ENCODE measurements around the gene CNTNAP5. TPM values are rescaled to one million over a fixed set of nuclear protein-coding genes. Genes with fewer than 3 reads are reported as not detected.

CNTNAP5 gene
- total RNA-seq, 2 donors from 2014 or later: 0.11 TPM; not detected in 1

DNA sequence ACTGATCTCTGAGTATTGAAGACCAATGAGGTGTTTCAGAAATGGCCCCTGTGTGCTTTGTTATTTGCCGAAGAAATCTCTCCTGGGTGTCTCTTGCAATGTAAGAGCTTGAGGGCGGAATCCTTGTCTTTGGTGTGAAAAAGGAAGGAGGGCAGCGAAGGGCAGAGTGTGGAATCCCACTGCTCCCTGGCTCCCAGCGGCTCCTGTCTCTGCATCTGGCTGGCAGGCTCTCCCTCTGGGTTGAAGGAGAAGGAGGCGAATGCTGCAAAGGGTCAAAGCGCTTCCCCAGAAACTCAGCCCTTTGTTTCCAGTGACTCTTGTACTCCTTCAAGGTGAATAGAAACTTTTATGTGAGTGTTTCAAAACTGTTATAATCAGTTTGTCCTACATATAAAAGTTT is 457.5 kb downstream of the CNTNAP5 start:
- DNase-seq (ENCODE audit: low spot score): no peak
- no peak for TF ChIP-seq POLR2AphosphoS5 (IDR thresholded peaks at IDR 0.05)
- TF ChIP-seq POLR2A (IDR thresholded peaks at IDR 0.05): no peak
- no peak for TF ChIP-seq CTCF (IDR thresholded peaks at IDR 0.05)
- intact Hi-C loops (cut with DNase I): no loop called here
- 80% methylated on average over 6 of the region's 6 CpGs for WGBS
- no peak overlapping the region for H3K4me3 ChIP-seq
- no peaks in the 10 kb centered on the region for H3K4me1 ChIP-seq (replicated peaks)
- no peaks in the 10 kb centered on the region for H3K27me3 ChIP-seq (replicated peaks; ENCODE audit: insufficient read depth)
- H3K27ac ChIP-seq: no peak overlapping the region
- no peaks in the 10 kb centered on the region for H3K36me3 ChIP-seq
- H3K9me3 ChIP-seq: no peaks in the 10 kb centered on the region

GRCh38 chr2:124485659-124486058 is 460.6 kb downstream of the CNTNAP5 start:
- Histone ChIP-seq H3K36me3 (no peaks in the 10 kb centered on the region), H3K27ac (no peak overlapping the region), H3K4me1 (replicated peaks) (no peaks in the 10 kb centered on the region), H3K4me3 (no peak overlapping the region), H3K9me3 (no peaks in the 10 kb centered on the region), H3K27me3 (replicated peaks; ENCODE audit: insufficient read depth) (no peaks in the 10 kb centered on the region)
- no peak for DNase-seq (ENCODE audit: low spot score)
- intact Hi-C loops (cut with DNase I): no loop called here
- TF ChIP-seq POLR2A (IDR thresholded peaks at IDR 0.05): no peak
- 91% methylated on average over 5 of the region's 5 CpGs for WGBS

- Histone ChIP-seq H3K27me3 (replicated peaks; ENCODE audit: insufficient read depth) (no peaks in the 10 kb centered on the region), H3K4me1 (replicated peaks) (no peaks in the 10 kb centered on the region), H3K27ac (no peak overlapping the region), H3K9me3 (no peaks in the 10 kb centered on the region), H3K36me3 (no peaks in the 10 kb centered on the region), H3K4me3 (no peak overlapping the region)
- no peak for DNase-seq (ENCODE audit: low spot score)
- TF ChIP-seq CTCF (IDR thresholded peaks at IDR 0.05) (no peak), POLR2AphosphoS5 (IDR thresholded peaks at IDR 0.05) (no peak), POLR2A (IDR thresholded peaks at IDR 0.05) (no peak)
- intact Hi-C loops (cut with DNase I): no loop called here
These were observed 464.6 kb downstream of the CNTNAP5 start for GRCh38 chr2:124489686-124490085.

GRCh38 chr2:124501575-124502152 is 476.6 kb downstream of the CNTNAP5 start:
- Histone ChIP-seq H3K9me3 (no peaks in the 10 kb centered on the region), H3K4me3 (no peak overlapping the region), H3K27ac (no peak overlapping the region), H3K4me1 (replicated peaks) (no peaks in the 10 kb centered on the region), H3K36me3 (no peaks in the 10 kb centered on the region), H3K27me3 (replicated peaks; ENCODE audit: insufficient read depth) (no peaks in the 10 kb centered on the region)
- 64% methylated on average over 6 of the region's 6 CpGs for WGBS
- DNase-seq (ENCODE audit: low spot score): no peak
- TF ChIP-seq POLR2A (IDR thresholded peaks at IDR 0.05) (no peak), POLR2AphosphoS5 (IDR thresholded peaks at IDR 0.05) (no peak), CTCF (IDR thresholded peaks at IDR 0.05) (no peak)
- intact Hi-C loops (cut with DNase I): no loop called here

DNA sequence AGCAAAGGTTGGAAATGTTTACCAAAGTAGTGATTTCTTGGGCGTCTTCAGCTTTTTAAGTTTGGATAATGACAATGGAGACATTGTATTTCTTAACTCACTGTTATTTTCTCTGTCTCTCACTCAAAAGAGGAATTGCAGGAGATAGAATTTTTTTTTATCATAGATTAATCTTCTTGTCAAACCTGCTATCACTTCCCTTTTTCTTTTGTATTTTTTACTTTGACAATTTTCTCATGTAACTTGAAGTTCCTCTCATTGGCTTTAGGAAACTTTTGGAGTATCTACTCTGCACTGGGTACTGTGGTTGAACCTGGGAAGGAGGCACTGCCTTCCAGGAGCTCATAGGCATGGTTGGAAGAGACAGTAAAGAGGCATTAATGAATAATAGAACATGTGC is 489.1 kb downstream of the CNTNAP5 start:
- intact Hi-C loops (cut with DNase I): no loop called here
- 62% methylated on average over 1 of the region's 1 CpG for WGBS

More for the DNA sequence above, 489.1 kb downstream of the CNTNAP5 start:
- no peaks in the 10 kb centered on the region for H3K9me3 ChIP-seq
- H3K27ac ChIP-seq: no peak overlapping the region
- no peaks in the 10 kb centered on the region for H3K27me3 ChIP-seq (replicated peaks; ENCODE audit: insufficient read depth)
- H3K36me3 ChIP-seq: no peaks in the 10 kb centered on the region
- no peak for TF ChIP-seq POLR2A (IDR thresholded peaks at IDR 0.05)
- TF ChIP-seq POLR2AphosphoS5 (IDR thresholded peaks at IDR 0.05): no peak
- TF ChIP-seq CTCF (IDR thresholded peaks at IDR 0.05): no peak
- no peak overlapping the region for H3K4me3 ChIP-seq
- H3K4me1 ChIP-seq (replicated peaks): no peaks in the 10 kb centered on the region
- DNase-seq (ENCODE audit: low spot score): no peak
